ENCODE data around the gene GSTA4.

The GSTA4 gene

GRCh38 chr6:52981222-52981900 is 13.7 kb downstream of the GSTA4 start:
- no peak overlapping the region for H2AFZ ChIP-seq (ENCODE audit: low read length)
- no peak overlapping the region for H3K4me3 ChIP-seq (ENCODE audit: low read length, poor library complexity, severe bottlenecking)
- no peak for TF ChIP-seq CTCF (conservative IDR thresholded peaks at IDR 0.05; ENCODE audit: low read length)
- no peak for TF ChIP-seq EZH2phosphoT487 (IDR thresholded peaks at IDR 0.05; ENCODE audit: borderline replicate concordance)
- H3K9me2 ChIP-seq (replicated peaks; ENCODE audit: low read depth, low read length) = no peaks in the 10 kb centered on the region
- no peaks in the 10 kb centered on the region for H3K79me2 ChIP-seq (ENCODE audit: insufficient read depth, low read length)
- no peak overlapping the region for H3K4me2 ChIP-seq (ENCODE audit: low read depth, low read length, poor library complexity, severe bottlenecking)
- peaks cover 29% of the 10 kb centered on the region for H3K27me3 ChIP-seq (ENCODE audit: insufficient read depth, low read length, poor library complexity, severe bottlenecking)
- no peaks in the 10 kb centered on the region for H3K36me3 ChIP-seq (ENCODE audit: insufficient read depth, low read length)
- H3K9ac ChIP-seq (ENCODE audit: low read depth, low read length, poor library complexity, severe bottlenecking) = no peak overlapping the region
- H3F3A ChIP-seq (ENCODE audit: low read depth) = no peaks in the 10 kb centered on the region; the same call in 1 of the 2 replicates
- H3K9me3 ChIP-seq (ENCODE audit: insufficient read depth, low read depth, low read length) = no peaks in the 10 kb centered on the region
- no peaks in the 10 kb centered on the region for H4K20me1 ChIP-seq (ENCODE audit: insufficient read depth, low read length, poor library complexity, severe bottlenecking)
- peaks cover 27% of the 10 kb centered on the region for H3K4me1 ChIP-seq (ENCODE audit: insufficient read depth, low read length, poor library complexity, severe bottlenecking)

DNA sequence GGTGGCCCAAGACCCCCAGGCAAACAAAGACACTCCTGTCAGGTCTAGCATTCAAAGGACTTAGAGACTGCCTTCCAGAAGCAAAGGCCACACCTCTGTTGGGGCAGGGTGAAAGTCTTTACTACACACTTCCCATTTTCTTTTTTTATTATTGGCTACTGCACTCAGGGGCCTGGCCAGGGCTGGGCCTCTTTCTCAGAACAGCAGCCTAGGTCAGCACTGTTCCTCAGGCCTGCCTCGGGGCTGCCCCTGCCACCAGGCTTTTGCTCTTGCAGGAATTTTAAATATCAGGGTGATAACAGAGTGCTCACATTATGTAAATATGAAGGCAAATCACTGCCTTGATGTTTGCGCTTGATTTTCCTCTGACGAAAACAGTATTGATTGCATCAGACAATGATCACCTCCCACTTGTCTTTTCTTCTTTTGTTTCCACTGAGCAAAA is 18.5 kb downstream of the GSTA4 start:
- H3K9ac ChIP-seq (ENCODE audit: low read depth, low read length, poor library complexity, severe bottlenecking) = no peak overlapping the region
- no peak overlapping the region for H3K4me3 ChIP-seq (ENCODE audit: low read length, poor library complexity, severe bottlenecking)
- H3K9me2 ChIP-seq (replicated peaks; ENCODE audit: low read depth, low read length) = no peaks in the 10 kb centered on the region
- TF ChIP-seq EZH2phosphoT487 (IDR thresholded peaks at IDR 0.05; ENCODE audit: borderline replicate concordance) (no peak), CTCF (conservative IDR thresholded peaks at IDR 0.05; ENCODE audit: low read length) (no peak)
- no peak overlapping the region; the same call in 1 of the 2 replicates for H2AFZ ChIP-seq (ENCODE audit: low read length)
- no peaks in the 10 kb centered on the region for H3K79me2 ChIP-seq (ENCODE audit: insufficient read depth, low read length)
- no peaks in the 10 kb centered on the region for H3K9me3 ChIP-seq (ENCODE audit: insufficient read depth, low read depth, low read length)
- no peaks in the 10 kb centered on the region for H3K27me3 ChIP-seq (ENCODE audit: insufficient read depth, low read length, poor library complexity, severe bottlenecking)
- no peaks in the 10 kb centered on the region for H3K36me3 ChIP-seq (ENCODE audit: insufficient read depth, low read length)
- no peak overlapping the region for H3K4me2 ChIP-seq (ENCODE audit: low read depth, low read length, poor library complexity, severe bottlenecking)
- H3K4me1 ChIP-seq (ENCODE audit: insufficient read depth, low read length, poor library complexity, severe bottlenecking) = peaks cover 13% of the 10 kb centered on the region
- no peaks in the 10 kb centered on the region for H4K20me1 ChIP-seq (ENCODE audit: insufficient read depth, low read length, poor library complexity, severe bottlenecking)
- no peaks in the 10 kb centered on the region for H3F3A ChIP-seq (ENCODE audit: low read depth)

DNA sequence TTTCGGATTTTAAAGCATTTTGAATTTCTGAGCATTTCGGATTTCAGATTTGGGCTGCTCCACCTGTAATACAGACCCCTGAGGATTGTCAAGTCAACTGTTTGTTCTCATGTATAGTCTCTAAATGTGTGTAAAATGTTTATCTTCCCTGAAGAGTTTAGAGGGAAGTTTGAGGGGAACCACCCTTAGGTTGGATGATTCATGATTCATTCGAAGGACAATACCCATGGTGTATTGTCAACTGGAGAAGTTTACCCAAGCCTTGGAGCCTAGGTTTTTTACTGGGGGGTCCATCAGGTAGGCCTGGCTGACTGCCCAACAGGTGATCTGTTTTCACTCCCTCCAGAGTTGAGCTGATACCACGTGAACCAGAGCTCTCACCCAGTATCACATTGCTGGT is 18.9 kb downstream of the GSTA4 start:
- Histone ChIP-seq H3K4me1 (ENCODE audit: insufficient read depth, low read length, poor library complexity, severe bottlenecking) (peaks cover 13% of the 10 kb centered on the region), H3K27me3 (ENCODE audit: insufficient read depth, low read length, poor library complexity, severe bottlenecking) (no peaks in the 10 kb centered on the region), H3K36me3 (ENCODE audit: insufficient read depth, low read length) (no peaks in the 10 kb centered on the region), H3K9me3 (ENCODE audit: insufficient read depth, low read depth, low read length) (no peaks in the 10 kb centered on the region), H3K4me3 (ENCODE audit: low read length, poor library complexity, severe bottlenecking) (no peak overlapping the region), H3F3A (ENCODE audit: low read depth) (no peaks in the 10 kb centered on the region), H4K20me1 (ENCODE audit: insufficient read depth, low read length, poor library complexity, severe bottlenecking) (no peaks in the 10 kb centered on the region), H3K4me2 (ENCODE audit: low read depth, low read length, poor library complexity, severe bottlenecking) (no peak overlapping the region), H3K9ac (ENCODE audit: low read depth, low read length, poor library complexity, severe bottlenecking) (no peak overlapping the region), H2AFZ (ENCODE audit: low read length) (no peak overlapping the region; the same call in 1 of the 2 replicates), H3K79me2 (ENCODE audit: insufficient read depth, low read length) (no peaks in the 10 kb centered on the region), H3K9me2 (replicated peaks; ENCODE audit: low read depth, low read length) (no peaks in the 10 kb centered on the region)
- TF ChIP-seq CTCF (conservative IDR thresholded peaks at IDR 0.05; ENCODE audit: low read length) (no peak), EZH2phosphoT487 (IDR thresholded peaks at IDR 0.05; ENCODE audit: borderline replicate concordance) (no peak)

Measured in Loucy (cell line).